ENCODE measurements around the gene FAAP100.
"Not testable (repeated sequence)": the region's sequence is repeated elsewhere in the genome, so short reads cannot be mapped to it uniquely, and the experiment has no call there.

The FAAP100 gene

GRCh38 chr17:81589612-81590011 is 37.5 kb upstream of the FAAP100 start:
- DNase-seq (ENCODE audit: low read depth): no peak
- no peak for TF ChIP-seq CTCF (IDR thresholded peaks at IDR 0.05; ENCODE audit: control insufficient read depth, extremely low read depth, insufficient read depth)
- no peak overlapping the region for H3K4me3 ChIP-seq (ENCODE audit: low read depth, low read length)

- TF ChIP-seq CTCF (IDR thresholded peaks at IDR 0.05; ENCODE audit: control insufficient read depth, extremely low read depth, insufficient read depth): no peak
- no peak for DNase-seq (ENCODE audit: low read depth)
- no peak overlapping the region for H3K4me3 ChIP-seq (ENCODE audit: low read depth, low read length)
Measured at GRCh38 chr17:81586096-81586495, 33.9 kb upstream of the FAAP100 start.

- H3K4me3 ChIP-seq (ENCODE audit: low read depth, low read length); DNase-seq (ENCODE audit: low read depth): not testable (repeated sequence)
Measured at GRCh38 chr17:81584771-81585170, 32.6 kb upstream of the FAAP100 start.

GRCh38 chr17:81583589-81584342 is 31.6 kb upstream of the FAAP100 start:
- no peak overlapping the region for H3K4me3 ChIP-seq (ENCODE audit: low read depth, low read length)
- no peak for TF ChIP-seq CTCF (IDR thresholded peaks at IDR 0.05; ENCODE audit: control insufficient read depth, extremely low read depth, insufficient read depth)
- DNase-seq (ENCODE audit: low read depth): peak; percentile 85

GRCh38 chr17:81582749-81583148 is 30.6 kb upstream of the FAAP100 start:
- TF ChIP-seq CTCF (IDR thresholded peaks at IDR 0.05; ENCODE audit: control insufficient read depth, extremely low read depth, insufficient read depth): no peak
- DNase-seq (ENCODE audit: low read depth): no peak
- no peak overlapping the region for H3K4me3 ChIP-seq (ENCODE audit: low read depth, low read length)

- no peak for TF ChIP-seq CTCF (IDR thresholded peaks at IDR 0.05; ENCODE audit: control insufficient read depth, extremely low read depth, insufficient read depth)
- no peak for DNase-seq (ENCODE audit: low read depth)
Measured at GRCh38 chr17:81582341-81582740, 30.2 kb upstream of the FAAP100 start.

GRCh38 chr17:81581758-81582157 is 29.6 kb upstream of the FAAP100 start:
- DNase-seq (ENCODE audit: low read depth): no peak

More at GRCh38 chr17:81582341-81582740, 30.2 kb upstream of the FAAP100 start:
- no peak overlapping the region for H3K4me3 ChIP-seq (ENCODE audit: low read depth, low read length)

More at GRCh38 chr17:81581758-81582157, 29.6 kb upstream of the FAAP100 start:
- no peak for TF ChIP-seq CTCF (IDR thresholded peaks at IDR 0.05; ENCODE audit: control insufficient read depth, extremely low read depth, insufficient read depth)
- no peak overlapping the region for H3K4me3 ChIP-seq (ENCODE audit: low read depth, low read length)

All from LNCaP clone FGC (cell line).